Measurements from ENCODE around the gene RPS6KA1. TPM values are rescaled to one million over a fixed set of nuclear protein-coding genes. Genes with fewer than 3 reads are reported as not detected.

Gene RPS6KA1
- total and polyA plus RNA-seq, 9 of the 15 experiments (the other 6 are each of a cell fraction or from before 2014, with no cell fraction given), result 2.4 to 61.0 (median 35.5) TPM

DNA sequence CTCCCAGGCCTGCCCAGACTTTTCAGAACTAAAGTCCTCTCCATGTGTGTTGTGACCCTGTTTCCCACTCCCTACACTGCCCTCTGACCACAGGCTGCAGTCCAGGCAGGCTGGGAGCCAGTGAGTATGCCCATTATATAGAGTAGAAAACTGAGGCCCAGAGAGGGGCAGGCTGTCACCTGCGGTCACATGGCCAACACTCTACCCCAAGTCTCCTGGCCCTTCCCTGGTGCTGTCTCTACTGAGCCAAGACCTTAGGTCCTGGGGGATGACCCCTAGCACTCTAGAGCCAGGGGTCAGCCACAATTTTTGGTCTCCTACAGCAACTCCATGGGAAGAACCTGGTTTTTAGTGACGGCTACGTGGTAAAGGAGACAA is 30.8 kb downstream of the RPS6KA1 start:
- Histone ChIP-seq H3K9me1 (ENCODE audit: control insufficient read depth, insufficient read depth, low read length) (no peaks in the 10 kb centered on the region), H3K4me1 (replicated peaks in 1 of 2; ENCODE audit: control insufficient read depth in 2 of 2, insufficient read depth in 2 of 2, low read length in 2 of 2) (peaks cover 0 to 12% of the 10 kb centered on the region in 2 experiments; a peak in 3 of 5 replicates), H3K27me3 (ENCODE audit: control insufficient read depth in 2 of 2, insufficient read depth in 2 of 2, low read length in 2 of 2) (no peaks in the 10 kb centered on the region), H3K36me3 (ENCODE audit: control insufficient read depth, insufficient read depth, low read length) (peaks cover 76% of the 10 kb centered on the region), H3K4me2 (ENCODE audit: insufficient read depth, low read length) (no peak overlapping the region), H3K4me3 (no peak overlapping the region), H3K9me3 (replicated peaks; ENCODE audit: control insufficient read depth, insufficient read depth, low read depth, low read length) (no peaks in the 10 kb centered on the region), H3K79me2 (ENCODE audit: control insufficient read depth, insufficient read depth, low read length) (no peaks in the 10 kb centered on the region), H3K27ac (ENCODE audit: extremely low read depth, low read depth, low read length) (no peak overlapping the region), H3K9ac (ENCODE audit: insufficient read depth in 1 of 2, low read depth in 2 of 2, low read length in 2 of 2) (0 out of 4 replicates have a peak overlapping the region, but pooled peaks of 1 of the 2 experiments have one; percentile 22), H4K20me1 (replicated peaks; ENCODE audit: control insufficient read depth, insufficient read depth, low read length) (no peaks in the 10 kb centered on the region), H2AFZ (ENCODE audit: low read depth, low read length) (no peak overlapping the region)
- CTCF ChIA-PET (ENCODE audit: low intra/inter-chr PET ratio), result no interaction called here
- WGBS (ENCODE audit: insufficient coverage, low coverage, missing lambda C conversion rate), result 91% methylated on average over 3 of the region's 3 CpGs
- TF ChIP-seq UBTF (IDR thresholded peaks at IDR 0.05; ENCODE audit: borderline replicate concordance in 1 of 2, low read depth in 2 of 2, low read length in 2 of 2) (no peak), MAX (CRISPR knock-in tag; IDR thresholded peaks at IDR 0.05) (0 out of 2 replicates have a peak, but pooled peaks have one; percentile 11), CBX1 (IDR thresholded peaks at IDR 0.05; ENCODE audit: low read depth) (peak; percentile 47; the same call in 1 of the 2 replicates), KDM1A (IDR thresholded peaks at IDR 0.05) (peak in 1 of 2 experiments; percentile 42; a peak in 1 of 4 replicates), TOE1 (IDR thresholded peaks at IDR 0.05; ENCODE audit: borderline replicate concordance) (no peak), TOE1 (CRISPR knock-in tag; IDR thresholded peaks at IDR 0.05; ENCODE audit: borderline replicate concordance, low read depth) (0 out of 2 replicates have a peak, but pooled peaks have one; percentile 34), RBM25 (IDR thresholded peaks at IDR 0.05; ENCODE audit: low read depth, low read length, severe bottlenecking) (peak; percentile 81), USF1 (CRISPR knock-in tag; IDR thresholded peaks at IDR 0.05) (peak; percentile 24; the same call in 1 of the 2 replicates), BCOR (IDR thresholded peaks at IDR 0.05) (peak; percentile 75), PHTF2 (CRISPR knock-in tag; IDR thresholded peaks at IDR 0.05) (no peak)
- ATAC-seq (no peak), FAIRE-seq (no peak), DNase-seq (ENCODE audit: extremely low read depth in 1 of 4, low spot score in 3 of 4) (no peak)
- intact Hi-C loops (cut with micrococcal nuclease) (no loop called here), in situ Hi-C loops (cut with MboI) (no loop called here)
- POLR2A ChIA-PET, result interaction anchor here (1.0 to 1.6 kb wide), 3 partner anchors 9 to 19 kb away, joined by 3 to 4 read pairs (median 4); no protein-coding TSS in a partner anchor
- no TSS peak for BruUV-seq (replicated peaks)
